Osteocyte (in vitro differentiated cells): ENCODE results near the gene ECI1. TPM values are rescaled to one million over a fixed set of nuclear protein-coding genes. Genes with fewer than 3 reads are reported as not detected.

ENCODE experiments used
- DNase-seq: peaks from one replicate; pipeline ENCODE4 v3.0.0; 2021; ENCODE audit warnings: mixed read lengths; ENCODE audit not compliant: unreplicated experiment; ENCODE audit errors: extremely low spot score
- H3K27ac Mint-ChIP-seq: one replicate; pipeline ENCODE4 v1.8.0; 2021; ENCODE audit warnings: mild to moderate bottlenecking, mixed read lengths; ENCODE audit not compliant: unreplicated experiment
- H3K27me3 Mint-ChIP-seq: one replicate; pipeline ENCODE4 v1.8.0; 2021; ENCODE audit warnings: mixed read lengths; ENCODE audit not compliant: unreplicated experiment
- H3K36me3 Mint-ChIP-seq: one replicate; pipeline ENCODE4 v1.8.0; 2021; ENCODE audit warnings: mixed read lengths; ENCODE audit not compliant: unreplicated experiment
- H3K4me1 Mint-ChIP-seq: one replicate; pipeline ENCODE4 v1.8.0; 2021; ENCODE audit warnings: mixed read lengths; ENCODE audit not compliant: unreplicated experiment
- H3K4me3 Mint-ChIP-seq: one replicate; pipeline ENCODE4 v1.8.0; 2021; ENCODE audit warnings: mild to moderate bottlenecking, moderate library complexity, mixed read lengths; ENCODE audit not compliant: unreplicated experiment
- H3K9me3 Mint-ChIP-seq: one replicate; pipeline ENCODE4 v1.8.0; 2021; ENCODE audit warnings: mixed read lengths; ENCODE audit not compliant: unreplicated experiment
- total RNA-seq: library from RNA; stranded (reverse); gene quantifications from 2 replicates; pipeline ENCODE4 v1.2.1, GENCODE V29; 2021
- TF ChIP-seq, protein P1 (sequence below): fragments of 200-600 bp; sonication (generic); IDR thresholded peaks from 2 replicates; pipeline ENCODE4 v1.5.0; 2021; ENCODE audit warnings: antibody characterized with exemption, mild to moderate bottlenecking, moderate library complexity

ECI1 gene
- total RNA-seq, 1 donor from 2014 or later, result 46.4 TPM

DNA sequence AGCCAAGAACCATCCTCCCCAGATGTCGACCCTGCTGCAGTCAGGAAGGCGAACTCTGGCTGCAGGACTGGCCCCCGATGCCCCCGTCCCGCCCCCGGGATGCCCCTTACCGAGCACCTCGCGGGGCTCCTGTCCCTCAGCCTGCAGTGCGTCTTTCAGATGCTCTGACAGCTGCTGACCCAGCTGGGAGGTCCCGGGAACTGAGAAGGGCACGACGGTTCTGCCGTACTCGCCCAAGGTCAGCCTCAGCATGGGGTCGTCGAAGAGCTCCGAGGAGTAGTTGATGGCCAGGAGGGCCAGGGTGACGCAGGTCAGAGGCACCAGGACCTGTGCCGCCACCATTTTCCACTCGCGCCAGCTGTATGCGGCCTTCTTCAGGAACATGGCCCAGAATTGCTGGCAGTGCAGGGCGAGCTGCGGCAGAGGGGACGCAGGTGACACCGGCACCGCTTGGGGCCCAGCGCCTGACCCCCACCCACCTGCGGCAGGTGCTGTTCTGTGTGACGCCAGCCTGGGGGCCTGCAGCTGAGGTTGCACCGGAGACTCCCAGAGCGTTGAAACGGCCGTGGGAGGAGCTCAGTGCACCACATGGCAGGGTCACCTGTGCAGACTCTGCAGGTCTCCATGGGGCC, 36.6 kb upstream of the ECI1 start:
- H3K4me1 Mint-ChIP-seq, result no peaks in the 10 kb centered on the region
- no peaks in the 10 kb centered on the region for H3K36me3 Mint-ChIP-seq
- no peaks in the 10 kb centered on the region for H3K27me3 Mint-ChIP-seq
- H3K9me3 Mint-ChIP-seq, result no peaks in the 10 kb centered on the region
- no peak overlapping the region for H3K27ac Mint-ChIP-seq
- no peak for DNase-seq
- no peak overlapping the region for H3K4me3 Mint-ChIP-seq
- TF ChIP-seq, protein P1, sequence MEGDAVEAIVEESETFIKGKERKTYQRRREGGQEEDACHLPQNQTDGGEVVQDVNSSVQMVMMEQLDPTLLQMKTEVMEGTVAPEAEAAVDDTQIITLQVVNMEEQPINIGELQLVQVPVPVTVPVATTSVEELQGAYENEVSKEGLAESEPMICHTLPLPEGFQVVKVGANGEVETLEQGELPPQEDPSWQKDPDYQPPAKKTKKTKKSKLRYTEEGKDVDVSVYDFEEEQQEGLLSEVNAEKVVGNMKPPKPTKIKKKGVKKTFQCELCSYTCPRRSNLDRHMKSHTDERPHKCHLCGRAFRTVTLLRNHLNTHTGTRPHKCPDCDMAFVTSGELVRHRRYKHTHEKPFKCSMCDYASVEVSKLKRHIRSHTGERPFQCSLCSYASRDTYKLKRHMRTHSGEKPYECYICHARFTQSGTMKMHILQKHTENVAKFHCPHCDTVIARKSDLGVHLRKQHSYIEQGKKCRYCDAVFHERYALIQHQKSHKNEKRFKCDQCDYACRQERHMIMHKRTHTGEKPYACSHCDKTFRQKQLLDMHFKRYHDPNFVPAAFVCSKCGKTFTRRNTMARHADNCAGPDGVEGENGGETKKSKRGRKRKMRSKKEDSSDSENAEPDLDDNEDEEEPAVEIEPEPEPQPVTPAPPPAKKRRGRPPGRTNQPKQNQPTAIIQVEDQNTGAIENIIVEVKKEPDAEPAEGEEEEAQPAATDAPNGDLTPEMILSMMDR, result no peak

DNA sequence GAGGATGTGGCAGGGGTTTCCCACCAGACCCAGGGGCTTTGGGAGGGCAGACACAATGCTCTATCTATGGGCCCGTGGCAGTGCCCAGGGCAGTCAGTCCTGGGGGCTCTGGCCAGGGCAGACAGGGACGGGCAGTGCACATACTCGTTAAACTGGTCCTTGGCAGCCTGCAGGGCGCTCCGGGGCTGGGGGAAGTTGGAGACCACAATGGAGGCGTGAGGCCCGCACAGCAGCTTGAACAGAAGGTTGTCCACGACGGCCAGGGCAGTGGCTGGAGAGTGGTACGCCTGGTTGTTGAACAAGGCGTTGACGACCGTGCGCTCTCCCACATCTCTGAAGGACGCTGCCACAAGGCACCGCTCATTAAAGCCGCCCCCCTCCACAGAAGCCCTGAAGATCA, 35.2 kb upstream of the ECI1 start:
- H3K27me3 Mint-ChIP-seq, result no peaks in the 10 kb centered on the region
- DNase-seq, result no peak
- no peaks in the 10 kb centered on the region for H3K36me3 Mint-ChIP-seq
- no peaks in the 10 kb centered on the region for H3K9me3 Mint-ChIP-seq
- no peak overlapping the region for H3K27ac Mint-ChIP-seq
- no peak overlapping the region for H3K4me3 Mint-ChIP-seq
- TF ChIP-seq, protein P1, result no peak
- H3K4me1 Mint-ChIP-seq, result no peaks in the 10 kb centered on the region

DNA sequence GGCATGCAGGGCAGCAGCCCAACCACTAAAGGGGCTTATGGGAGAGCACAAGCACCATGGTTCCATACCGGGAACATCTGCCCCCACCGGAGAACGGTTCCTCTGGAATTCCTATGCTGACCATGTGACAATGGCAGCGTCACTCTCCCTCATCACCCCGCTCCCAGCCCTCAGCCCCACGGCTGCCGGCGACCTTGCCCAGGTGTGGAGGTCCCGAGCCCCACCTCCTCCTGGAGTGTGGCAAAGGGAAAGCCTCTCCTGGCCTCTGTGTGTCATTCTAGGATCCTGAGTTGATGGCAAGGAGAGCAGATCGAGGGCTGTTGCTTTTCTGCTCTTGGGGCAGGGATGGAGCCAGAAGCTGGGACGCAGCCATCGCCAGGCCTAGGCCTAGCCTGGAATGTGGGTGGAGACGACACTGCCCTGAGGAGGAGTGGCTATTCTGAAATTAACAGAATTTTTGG, 34.4 kb upstream of the ECI1 start:
- TF ChIP-seq, protein P1, result no peak
- no peaks in the 10 kb centered on the region for H3K4me1 Mint-ChIP-seq
- no peak overlapping the region for H3K4me3 Mint-ChIP-seq
- no peaks in the 10 kb centered on the region for H3K36me3 Mint-ChIP-seq
- DNase-seq, result no peak
- no peaks in the 10 kb centered on the region for H3K9me3 Mint-ChIP-seq
- no peaks in the 10 kb centered on the region for H3K27me3 Mint-ChIP-seq
- no peak overlapping the region for H3K27ac Mint-ChIP-seq

DNA sequence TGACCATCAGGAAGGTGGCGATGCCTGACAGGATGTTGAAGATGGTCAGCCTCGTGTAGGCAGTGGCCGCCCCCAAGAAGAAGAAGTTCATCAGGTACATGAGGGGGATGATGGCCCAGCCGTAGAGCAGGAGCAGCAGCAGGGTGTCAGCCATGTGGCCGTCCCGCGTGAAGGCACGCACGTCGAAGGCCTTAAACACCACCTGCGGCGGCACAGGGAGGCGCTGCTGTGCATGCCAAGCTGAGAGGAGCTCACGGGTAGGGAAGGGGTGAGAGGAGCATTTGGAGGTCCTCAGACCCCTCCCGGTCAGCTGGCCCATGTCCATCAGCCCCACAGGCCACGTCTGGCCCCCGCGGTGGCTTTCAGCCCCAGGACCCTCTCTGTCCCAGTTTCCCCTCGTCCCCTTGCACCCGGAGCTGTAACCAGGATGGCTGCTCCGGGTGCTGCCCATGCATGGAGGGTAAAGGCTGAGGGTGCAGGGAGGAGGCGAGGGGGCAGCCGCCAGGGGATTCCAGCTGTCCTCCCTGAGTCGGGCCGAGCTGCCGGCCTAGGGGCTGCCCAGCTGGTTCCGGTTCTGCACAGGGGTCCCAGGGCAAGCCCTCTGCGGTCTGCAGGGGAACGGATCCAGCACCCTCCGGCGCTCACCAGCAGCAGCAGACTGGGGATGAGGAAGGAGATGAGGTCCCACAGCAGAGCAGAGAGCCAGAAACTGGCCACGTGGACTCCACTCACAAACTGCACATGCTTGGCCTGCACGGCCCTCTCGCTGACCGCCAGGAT, 33.6 kb upstream of the ECI1 start:
- H3K9me3 Mint-ChIP-seq, result no peaks in the 10 kb centered on the region
- TF ChIP-seq, protein P1, result no peak
- no peaks in the 10 kb centered on the region for H3K4me1 Mint-ChIP-seq
- no peak overlapping the region for H3K4me3 Mint-ChIP-seq
- H3K27me3 Mint-ChIP-seq, result no peaks in the 10 kb centered on the region
- no peak for DNase-seq
- no peaks in the 10 kb centered on the region for H3K36me3 Mint-ChIP-seq
- H3K27ac Mint-ChIP-seq, result no peak overlapping the region

DNA sequence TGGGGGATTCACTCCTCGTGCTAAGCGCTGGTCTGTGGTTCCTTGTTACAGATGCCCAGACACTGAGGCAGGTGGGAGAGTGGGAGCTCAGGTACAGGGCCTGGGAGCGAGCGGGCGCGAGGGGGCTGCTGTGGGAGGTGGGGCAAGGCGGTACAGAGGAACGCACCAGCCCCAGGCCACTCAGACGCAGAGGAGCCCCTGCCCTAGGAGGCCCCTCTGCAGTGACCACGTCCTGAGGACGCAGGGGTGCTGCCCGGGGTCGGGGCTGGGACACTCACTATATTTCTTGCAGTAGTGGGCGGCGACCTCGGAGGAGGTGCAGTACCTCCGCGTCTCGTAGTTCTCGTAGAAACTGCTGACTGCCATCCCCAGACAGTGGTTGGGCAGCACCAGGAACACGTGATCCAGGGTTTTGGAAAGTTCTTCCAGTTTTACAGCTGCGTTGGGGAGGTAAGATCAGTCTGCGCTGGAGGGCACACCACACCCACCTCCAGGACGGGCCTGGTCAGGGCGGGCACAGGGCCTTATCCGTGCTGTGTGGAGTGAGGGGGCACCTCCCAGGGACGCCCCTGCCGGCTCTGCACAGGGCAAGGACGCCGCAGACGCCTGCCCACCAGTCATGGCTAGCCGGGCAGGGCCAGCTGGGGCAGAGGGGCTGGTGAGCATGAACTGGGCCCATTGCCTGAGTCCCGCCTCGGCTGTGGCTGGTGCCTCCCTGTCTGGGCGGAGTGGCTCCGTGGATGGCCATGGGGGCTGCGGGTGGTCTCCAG, 32.8 kb upstream of the ECI1 start:
- DNase-seq, result no peak
- Mint-ChIP-seq H3K4me3 (no peak overlapping the region), H3K27ac (no peak overlapping the region), H3K4me1 (no peaks in the 10 kb centered on the region), H3K27me3 (no peaks in the 10 kb centered on the region), H3K9me3 (no peaks in the 10 kb centered on the region), H3K36me3 (no peaks in the 10 kb centered on the region)
- TF ChIP-seq, protein P1, result no peak
